Fibroblast of lung (primary cell): Measurements from ENCODE around the gene SPCS2. TPM values are rescaled to one million over a fixed set of nuclear protein-coding genes. Genes with fewer than 3 reads are reported as not detected.
A peak's percentile ranks its signal among the peaks of the same experiment; 100 is the strongest.

ENCODE experiments used
- DNase-seq, 2 donors: peaks; one replicate each; pipeline versions ENCODE4 v3.0.0 to v3.0.0-alpha.2; 2010; ENCODE audit warnings: low read depth in 2 of 2
- H2AFZ ChIP-seq: 2 replicates; pipeline ENCODE4 v1.5.1; 2012; ENCODE audit warnings: low read length, control low read depth, inconsistent platforms
- H3K27ac ChIP-seq: 2 replicates; pipeline ENCODE4 v1.5.1; 2011; ENCODE audit warnings: low read length, control low read depth; ENCODE audit not compliant: insufficient read depth
- H3K27me3 ChIP-seq: 2 replicates; pipeline ENCODE4 v1.5.1; 2011; ENCODE audit warnings: mild to moderate bottlenecking, low read length; ENCODE audit not compliant: control insufficient read depth, insufficient read depth
- H3K36me3 ChIP-seq: 2 replicates; pipeline ENCODE4 v1.5.1; 2011; ENCODE audit warnings: low read length; ENCODE audit not compliant: control insufficient read depth, insufficient read depth
- H3K4me1 ChIP-seq: 2 replicates; pipeline ENCODE4 v1.5.1; 2011; ENCODE audit warnings: low read length; ENCODE audit not compliant: control insufficient read depth, insufficient read depth; ENCODE audit errors: extremely low read depth
- H3K4me2 ChIP-seq: 2 replicates; pipeline ENCODE4 v1.5.1; 2011; ENCODE audit warnings: low read length, control low read depth; ENCODE audit not compliant: insufficient read depth; ENCODE audit errors: extremely low read depth
- H3K4me3 ChIP-seq, 4 experiments: fragments of 200-600 bp in 1 of 4; sonication (generic) in 1 of 4; replicated peaks in 1 of 4; 2 replicates each; pipeline ENCODE4 v1.5.1; 2011 to 2016; ENCODE audit warnings: low read length in 4 of 4, low read depth in 3 of 4, mild to moderate bottlenecking in 3 of 4, control low read depth in 2 of 4, inconsistent platforms in 1 of 4, mixed read lengths in 1 of 4; ENCODE audit not compliant: insufficient read depth in 1 of 4; ENCODE audit errors: control extremely low read depth in 1 of 4
- H3K79me2 ChIP-seq: 2 replicates; pipeline ENCODE4 v1.5.1; 2012; ENCODE audit warnings: mild to moderate bottlenecking, low read length, inconsistent platforms; ENCODE audit not compliant: control insufficient read depth, insufficient read depth
- H3K9ac ChIP-seq: 2 replicates; pipeline ENCODE4 v1.5.1; 2011; ENCODE audit warnings: mild to moderate bottlenecking, low read length, control low read depth; ENCODE audit not compliant: insufficient read depth
- H3K9me3 ChIP-seq: 2 replicates; pipeline ENCODE4 v1.5.1; 2012; ENCODE audit warnings: low read depth, low read length; ENCODE audit not compliant: control insufficient read depth, insufficient read depth
- H4K20me1 ChIP-seq: 2 replicates; pipeline ENCODE4 v1.5.1; 2011; ENCODE audit warnings: low read length; ENCODE audit not compliant: control insufficient read depth, insufficient read depth; ENCODE audit errors: extremely low read depth
- EZH2 ChIP-seq: IDR thresholded peaks from 2 replicates; pipeline ENCODE4 v1.5.1; 2012; ENCODE audit warnings: low read length, control low read depth, mild to moderate bottlenecking; ENCODE audit errors: missing control alignments
- polyA minus RNA-seq: library from RNA; depleted of rRNA, polyadenylated mRNA; stranded (reverse); fragments of >200 nt; gene quantifications from 2 replicates; pipeline ENCODE4 v1.2.3, GENCODE V29; 2011; ENCODE audit warnings: low replicate concordance
- polyA plus RNA-seq, 2 donors: library from polyadenylated mRNA; depleted of rRNA in 1 of 2; stranded (reverse) in 1 of 2; unstranded in 1 of 2; fragments of >200 nt; gene quantifications; 2 replicates each; pipeline ENCODE4 v1.2.1, GENCODE V29; 2011 to 2012; ENCODE audit warnings: missing spikeins in 1 of 2
- total RNA-seq: library from RNA; depleted of rRNA; stranded (reverse); fragments of >200 nt; gene quantifications from 2 replicates; pipeline ENCODE4 v1.2.1, GENCODE V29; 2014
- TF ChIP-seq, protein P1 (sequence below), 2 donors: IDR thresholded peaks in 1 of 2; conservative IDR thresholded peaks in 1 of 2; 1 replicate in 1 of 2; 2 replicates in 1 of 2; pipeline ENCODE4 v1.5.1; 2011 to 2012; ENCODE audit warnings: low read length in 2 of 2, control low read depth in 1 of 2, inconsistent platforms in 1 of 2, low read depth in 1 of 2, mild to moderate bottlenecking in 1 of 2

Gene SPCS2
- total RNA-seq (9.2 and 11.7 TPM in 2 replicates), polyA plus RNA-seq (87.4 and 97.9 TPM in 2 replicates), polyA minus RNA-seq (45.6 and 67.0 TPM in 2 replicates)
- 131 and 161 TPM in 2 replicates for polyA plus RNA-seq (2012)

DNA sequence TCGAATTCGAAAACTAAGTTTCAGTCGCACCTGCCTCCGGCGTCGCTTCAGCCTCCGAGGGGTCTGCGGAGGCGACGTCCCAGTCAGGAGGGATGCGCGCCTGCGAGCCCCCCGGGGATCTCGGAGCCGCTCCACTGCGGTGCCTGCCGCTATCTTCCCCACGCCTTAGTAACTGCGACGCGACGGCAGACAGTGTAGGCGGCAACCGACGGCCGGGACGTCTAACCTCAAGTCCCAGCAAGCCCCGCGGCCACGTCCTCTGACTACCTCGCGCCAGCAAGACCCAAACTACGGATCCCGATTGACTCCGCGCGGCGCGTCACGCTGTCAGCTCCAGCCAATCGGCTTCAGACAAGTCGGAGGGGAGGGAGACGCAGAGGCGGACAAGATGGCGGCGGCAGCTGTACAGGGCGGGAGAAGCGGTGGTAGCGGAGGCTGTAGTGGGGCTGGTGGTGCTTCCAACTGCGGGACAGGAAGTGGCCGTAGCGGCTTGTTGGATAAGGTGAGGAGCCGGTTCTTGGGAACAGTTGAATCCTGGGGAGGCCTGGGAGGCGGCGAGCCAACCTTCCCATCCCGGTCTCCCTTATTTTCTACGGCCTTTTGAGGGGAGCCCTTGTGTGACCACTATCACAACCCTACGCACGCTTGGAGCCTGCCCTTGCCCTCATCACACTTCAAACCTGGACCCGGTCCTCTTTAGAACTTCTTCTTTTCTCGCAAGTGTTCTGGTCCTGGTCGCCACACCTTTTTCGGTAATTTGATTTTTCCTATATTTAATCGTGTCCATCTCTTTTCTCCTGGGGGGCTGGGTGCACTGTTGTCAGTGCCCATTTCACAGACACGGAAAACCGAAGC is at the start of gene SPCS2, which contains the start of gene XRRA1:
TSS of gene SPCS2 (plus strand) at position 369 of the 855 bp plus-strand sequence. CDS start at position 389, 20 bp downstream.
TSS of gene XRRA1 (minus strand) at position 194 of the 855 bp plus-strand sequence. CDS start 8,213 bp downstream, outside the sequence.
- Histone ChIP-seq H4K20me1 (no peaks in the 10 kb centered on the region), H3K4me2 (peak within 1 kb of the TSS; percentile 92), H3K4me3 (peak within 1 kb of the TSS; percentile 97 to 99 (median 98)), H3K9me3 (no peaks in the 10 kb centered on the region), H3K27me3 (no peaks in the 10 kb centered on the region), H3K27ac (peak within 1 kb of the TSS; percentile 95), H3K4me1 (peaks cover 6% of the 10 kb centered on the region), H3K9ac (peak within 1 kb of the TSS; percentile 94), H3K36me3 (peaks cover 1% of the 10 kb centered on the region), H3K79me2 (peaks cover 54% of the 10 kb centered on the region), H2AFZ (peak within 1 kb of the TSS; percentile 97)
- DNase-seq, result peak; percentile 98 to 99
- TF ChIP-seq, protein P1, sequence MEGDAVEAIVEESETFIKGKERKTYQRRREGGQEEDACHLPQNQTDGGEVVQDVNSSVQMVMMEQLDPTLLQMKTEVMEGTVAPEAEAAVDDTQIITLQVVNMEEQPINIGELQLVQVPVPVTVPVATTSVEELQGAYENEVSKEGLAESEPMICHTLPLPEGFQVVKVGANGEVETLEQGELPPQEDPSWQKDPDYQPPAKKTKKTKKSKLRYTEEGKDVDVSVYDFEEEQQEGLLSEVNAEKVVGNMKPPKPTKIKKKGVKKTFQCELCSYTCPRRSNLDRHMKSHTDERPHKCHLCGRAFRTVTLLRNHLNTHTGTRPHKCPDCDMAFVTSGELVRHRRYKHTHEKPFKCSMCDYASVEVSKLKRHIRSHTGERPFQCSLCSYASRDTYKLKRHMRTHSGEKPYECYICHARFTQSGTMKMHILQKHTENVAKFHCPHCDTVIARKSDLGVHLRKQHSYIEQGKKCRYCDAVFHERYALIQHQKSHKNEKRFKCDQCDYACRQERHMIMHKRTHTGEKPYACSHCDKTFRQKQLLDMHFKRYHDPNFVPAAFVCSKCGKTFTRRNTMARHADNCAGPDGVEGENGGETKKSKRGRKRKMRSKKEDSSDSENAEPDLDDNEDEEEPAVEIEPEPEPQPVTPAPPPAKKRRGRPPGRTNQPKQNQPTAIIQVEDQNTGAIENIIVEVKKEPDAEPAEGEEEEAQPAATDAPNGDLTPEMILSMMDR (conservative IDR thresholded peaks at IDR 0.05 in 1 of 2, IDR thresholded peaks at IDR 0.05 in 1 of 2; ENCODE audit: low read depth in 1 of 2, low read length in 2 of 2), result no peak
- no peak for TF ChIP-seq EZH2

DNA sequence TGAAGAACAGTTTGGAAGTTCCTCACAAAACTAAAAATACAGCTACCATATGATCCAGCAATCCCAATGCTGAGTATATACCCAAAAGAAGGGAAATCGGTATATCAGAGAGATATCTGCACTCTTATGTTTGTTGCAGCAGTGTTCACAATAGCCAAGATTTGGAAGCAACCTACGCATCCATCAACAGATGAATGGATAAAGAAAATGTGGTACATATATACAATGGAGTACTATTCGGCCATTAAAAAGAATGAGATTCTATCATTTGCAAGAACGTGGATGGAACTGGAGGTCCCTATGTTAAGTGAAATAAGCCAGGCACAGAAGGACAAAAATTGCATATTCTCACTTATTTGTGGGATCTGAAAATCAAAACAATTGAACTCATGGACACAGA is 46.7 kb upstream of the SPCS2 start:
- H4K20me1 ChIP-seq, result no peaks in the 10 kb centered on the region
- H3K27ac ChIP-seq, result no peak overlapping the region
- H2AFZ ChIP-seq, result no peak overlapping the region
- H3K9me3 ChIP-seq, result no peaks in the 10 kb centered on the region
- no peaks in the 10 kb centered on the region for H3K4me1 ChIP-seq
- no peak for DNase-seq
- H3K36me3 ChIP-seq, result no peaks in the 10 kb centered on the region
- no peaks in the 10 kb centered on the region for H3K27me3 ChIP-seq
- TF ChIP-seq, protein P1 (conservative IDR thresholded peaks at IDR 0.05 in 1 of 2, IDR thresholded peaks at IDR 0.05 in 1 of 2; ENCODE audit: low read depth in 1 of 2, low read length in 2 of 2), result no peak
- TF ChIP-seq EZH2, result no peak
- H3K79me2 ChIP-seq, result no peaks in the 10 kb centered on the region
- H3K4me2 ChIP-seq, result no peak overlapping the region
- H3K4me3 ChIP-seq, result no peak overlapping the region
- H3K9ac ChIP-seq, result no peak overlapping the region

DNA sequence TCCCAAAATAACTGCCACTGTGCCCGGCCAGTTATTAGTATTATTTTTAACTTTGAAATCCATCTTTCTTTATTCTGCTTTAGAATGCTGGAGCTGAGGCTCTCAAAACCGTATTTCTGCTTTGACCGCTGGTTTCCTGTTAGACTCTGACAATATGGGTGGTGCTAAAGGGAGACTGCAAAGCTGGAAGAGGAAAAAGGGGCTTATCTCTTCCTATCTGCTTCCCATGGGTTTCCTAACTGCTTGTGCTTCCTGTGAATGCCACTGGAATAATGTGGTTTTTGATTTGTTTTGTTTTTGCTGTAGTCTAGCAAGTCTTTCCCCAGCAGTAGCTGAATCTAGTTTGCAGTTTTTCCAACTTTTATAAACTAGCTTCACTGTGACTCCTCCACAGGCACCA is 43.7 kb upstream of the SPCS2 start:
- Histone ChIP-seq H2AFZ (no peak overlapping the region), H3K4me3 (no peak overlapping the region), H3K27ac (no peak overlapping the region), H3K4me2 (no peak overlapping the region), H3K79me2 (no peaks in the 10 kb centered on the region), H3K4me1 (no peaks in the 10 kb centered on the region), H3K27me3 (no peaks in the 10 kb centered on the region), H4K20me1 (no peaks in the 10 kb centered on the region), H3K36me3 (no peaks in the 10 kb centered on the region), H3K9me3 (no peaks in the 10 kb centered on the region), H3K9ac (no peak overlapping the region)
- no peak for DNase-seq
- no peak for TF ChIP-seq EZH2
- TF ChIP-seq, protein P1 (conservative IDR thresholded peaks at IDR 0.05 in 1 of 2, IDR thresholded peaks at IDR 0.05 in 1 of 2; ENCODE audit: low read depth in 1 of 2, low read length in 2 of 2), result no peak
